Testis (tissue), 3 donors: ENCODE results near the gene DHX35. TPM values are rescaled to one million over a fixed set of nuclear protein-coding genes. Genes with fewer than 3 reads are reported as not detected.

Experiments used
- DNase-seq: peaks from one replicate; pipeline ENCODE4 v3.0.0-alpha.2; 2019
- H3K27ac ChIP-seq, 2 donors: fragments of 200-600 bp; sonication (generic); one replicate each; pipeline ENCODE4 v1.5.1; 2019
- H3K27me3 ChIP-seq: fragments of 200-600 bp; sonication (generic); one replicate; pipeline ENCODE4 v1.5.1; 2019
- H3K36me3 ChIP-seq: fragments of 200-600 bp; sonication (generic); one replicate; pipeline ENCODE4 v1.5.1; 2017; ENCODE audit warnings: low read depth; ENCODE audit errors: missing control alignments
- H3K4me1 ChIP-seq: fragments of 200-600 bp; sonication (generic); one replicate; pipeline ENCODE4 v1.5.1; 2019
- H3K4me3 ChIP-seq, 2 donors: fragments of 200-600 bp; sonication (generic); one replicate each; pipeline ENCODE4 v1.5.1; 2017 to 2019
- H3K9me3 ChIP-seq: fragments of 200-600 bp; sonication (generic); one replicate; pipeline ENCODE4 v1.5.1; 2017
- POLR2A ChIP-seq: fragments of 450-650 bp; IDR thresholded peaks from one replicate; pipeline ENCODE4 v1.6.1; 2017; ENCODE audit warnings: antibody characterized with exemption, mild to moderate bottlenecking, moderate library complexity
- WGBS, 2 donors: methylation state at CpG; one replicate each; pipeline ENCODE4 v1.1.5; 2018; 5-methylcytosine and 5-hydroxymethylcytosine counted together
- intact Hi-C: fragments of 100-400 bp; cut with DNase I; formaldehyde crosslinking; loops from one replicate; pipeline ENCODE4 v1.15.1; 2023; ENCODE audit warnings: low total_unique reads
- polyA plus RNA-seq: library from polyadenylated mRNA; stranded (reverse); fragments of 350-450 nt; fragmentation: Illumina TruSeq; extraction: RNeasy Lipid Tissue Mini Kit (QIAGEN cat#74804); gene quantifications from one replicate; pipeline ENCODE4 v1.2.3, GENCODE V29; 2014; ENCODE audit warnings: low read depth, low replicate concordance; ENCODE audit not compliant: insufficient read depth
- total RNA-seq, 2 donors: library from RNA; depleted of rRNA; stranded (reverse); fragments of >200 nt; gene quantifications; one replicate each; pipeline ENCODE4 v1.2.3, GENCODE V29; 2016
- TF ChIP-seq, protein P1 (sequence below), 3 experiments: fragments of 450-650 bp in 2 of 3; fragments of 200-600 bp in 1 of 3; sonication (generic) in 1 of 3; IDR thresholded peaks; one replicate each; pipeline ENCODE4 v1.5.1; 2016 to 2019; ENCODE audit warnings: antibody characterized with exemption in 3 of 3, mild to moderate bottlenecking in 2 of 3, moderate library complexity in 1 of 3

DHX35 gene
- total and polyA plus RNA-seq, 3 donors from 2014 or later = 15.8 to 31.2 (median 26.0) TPM

DNA sequence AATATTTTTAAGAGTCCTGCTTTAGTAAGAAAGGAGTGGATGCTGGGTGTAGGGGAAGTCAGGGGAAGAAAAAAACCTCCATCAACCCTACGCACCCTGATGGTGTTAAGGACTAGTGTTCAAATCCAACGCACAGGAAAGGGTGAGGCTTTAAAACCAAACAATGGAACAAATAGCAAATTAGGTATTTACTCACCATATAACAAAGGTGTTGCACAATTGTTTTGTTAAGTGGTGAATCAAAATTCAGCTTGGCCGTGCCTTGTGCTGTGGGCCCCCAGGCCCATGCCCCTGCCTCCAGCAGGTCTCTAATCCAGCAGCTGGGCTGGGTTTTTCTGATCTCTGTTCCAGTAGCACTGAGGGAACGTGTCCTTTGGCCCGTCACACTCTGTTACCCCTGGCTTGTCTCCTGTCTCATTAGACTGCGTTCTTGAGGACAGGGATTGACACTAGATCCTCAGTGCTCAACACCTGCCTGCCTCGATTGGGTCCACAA lies 24.1 kb upstream of the DHX35 start:
- H3K36me3 ChIP-seq = no peaks in the 10 kb centered on the region
- no peak for TF ChIP-seq POLR2A
- TF ChIP-seq, protein P1, sequence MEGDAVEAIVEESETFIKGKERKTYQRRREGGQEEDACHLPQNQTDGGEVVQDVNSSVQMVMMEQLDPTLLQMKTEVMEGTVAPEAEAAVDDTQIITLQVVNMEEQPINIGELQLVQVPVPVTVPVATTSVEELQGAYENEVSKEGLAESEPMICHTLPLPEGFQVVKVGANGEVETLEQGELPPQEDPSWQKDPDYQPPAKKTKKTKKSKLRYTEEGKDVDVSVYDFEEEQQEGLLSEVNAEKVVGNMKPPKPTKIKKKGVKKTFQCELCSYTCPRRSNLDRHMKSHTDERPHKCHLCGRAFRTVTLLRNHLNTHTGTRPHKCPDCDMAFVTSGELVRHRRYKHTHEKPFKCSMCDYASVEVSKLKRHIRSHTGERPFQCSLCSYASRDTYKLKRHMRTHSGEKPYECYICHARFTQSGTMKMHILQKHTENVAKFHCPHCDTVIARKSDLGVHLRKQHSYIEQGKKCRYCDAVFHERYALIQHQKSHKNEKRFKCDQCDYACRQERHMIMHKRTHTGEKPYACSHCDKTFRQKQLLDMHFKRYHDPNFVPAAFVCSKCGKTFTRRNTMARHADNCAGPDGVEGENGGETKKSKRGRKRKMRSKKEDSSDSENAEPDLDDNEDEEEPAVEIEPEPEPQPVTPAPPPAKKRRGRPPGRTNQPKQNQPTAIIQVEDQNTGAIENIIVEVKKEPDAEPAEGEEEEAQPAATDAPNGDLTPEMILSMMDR (IDR thresholded peaks at IDR 0.05) = no peak

DNA sequence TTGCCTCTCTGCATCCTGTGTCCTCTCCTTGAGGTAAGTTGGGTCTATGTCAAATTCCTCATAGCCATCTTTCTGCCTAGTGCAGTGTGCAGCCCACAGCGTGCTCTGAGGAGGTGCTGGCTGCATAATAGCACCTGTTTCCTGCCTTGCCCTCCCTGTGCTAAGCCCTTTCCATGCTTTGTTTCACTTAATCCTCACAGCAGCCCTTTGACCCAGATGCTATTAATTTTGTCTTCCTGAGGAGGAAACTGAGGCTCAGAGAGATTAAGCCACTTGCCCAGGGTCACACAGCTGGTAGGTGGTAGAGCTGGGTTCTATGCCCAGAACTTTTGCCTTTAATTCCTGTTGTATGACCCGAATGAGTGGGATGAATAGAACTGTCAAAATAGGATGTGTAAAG lies 22.5 kb upstream of the DHX35 start:
- TF ChIP-seq, protein P1 (IDR thresholded peaks at IDR 0.05) = no peak
- no peak for TF ChIP-seq POLR2A
- H3K27me3 ChIP-seq = no peaks in the 10 kb centered on the region
- WGBS, 2 donors = 87 to 92% methylated on average over 2 of the region's 2 CpGs
- H3K4me3 ChIP-seq = no peak overlapping the region
- no peak for DNase-seq
- H3K9me3 ChIP-seq = no peaks in the 10 kb centered on the region
- no peaks in the 10 kb centered on the region for H3K4me1 ChIP-seq
- H3K27ac ChIP-seq = no peak overlapping the region
- intact Hi-C loops = no loop called here
- H3K36me3 ChIP-seq = no peaks in the 10 kb centered on the region

More for the DNA sequence above, 24.1 kb upstream of the DHX35 start:
- 94% methylated on average over 7 of the region's 7 CpGs for WGBS, 2 donors
- H3K9me3 ChIP-seq = no peaks in the 10 kb centered on the region
- intact Hi-C loops = no loop called here
- no peaks in the 10 kb centered on the region for H3K4me1 ChIP-seq
- no peak overlapping the region for H3K27ac ChIP-seq
- no peaks in the 10 kb centered on the region for H3K27me3 ChIP-seq
- H3K4me3 ChIP-seq = no peak overlapping the region
- no peak for DNase-seq

DNA sequence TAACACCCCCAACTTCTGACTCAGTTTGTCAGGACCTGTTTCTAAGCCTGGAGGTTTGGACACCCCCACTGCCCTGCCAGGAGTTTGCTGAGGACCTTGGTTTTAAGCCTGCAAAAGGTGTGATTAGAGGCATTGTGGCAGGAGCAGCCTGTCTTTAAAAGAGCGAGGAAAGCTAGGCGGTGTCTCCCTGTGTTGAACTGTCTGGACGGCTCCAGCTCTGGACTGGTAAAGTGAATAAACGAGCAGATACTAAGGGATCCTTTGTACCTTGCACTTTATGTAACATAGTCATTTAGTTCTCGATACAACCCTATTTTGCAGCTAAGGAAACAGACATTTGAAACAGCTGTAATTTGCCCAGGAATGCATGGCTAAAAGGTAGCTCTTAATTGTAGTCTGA lies 21.5 kb upstream of the DHX35 start:
- Histone ChIP-seq H3K27ac (no peak overlapping the region), H3K36me3 (no peaks in the 10 kb centered on the region), H3K27me3 (no peaks in the 10 kb centered on the region), H3K4me1 (no peaks in the 10 kb centered on the region), H3K9me3 (no peaks in the 10 kb centered on the region), H3K4me3 (no peak overlapping the region)
- intact Hi-C loops = no loop called here
- TF ChIP-seq, protein P1 (IDR thresholded peaks at IDR 0.05) = no peak
- TF ChIP-seq POLR2A = no peak
- 84 to 93% methylated on average over 5 of the region's 5 CpGs for WGBS, 2 donors
- DNase-seq = no peak

DNA sequence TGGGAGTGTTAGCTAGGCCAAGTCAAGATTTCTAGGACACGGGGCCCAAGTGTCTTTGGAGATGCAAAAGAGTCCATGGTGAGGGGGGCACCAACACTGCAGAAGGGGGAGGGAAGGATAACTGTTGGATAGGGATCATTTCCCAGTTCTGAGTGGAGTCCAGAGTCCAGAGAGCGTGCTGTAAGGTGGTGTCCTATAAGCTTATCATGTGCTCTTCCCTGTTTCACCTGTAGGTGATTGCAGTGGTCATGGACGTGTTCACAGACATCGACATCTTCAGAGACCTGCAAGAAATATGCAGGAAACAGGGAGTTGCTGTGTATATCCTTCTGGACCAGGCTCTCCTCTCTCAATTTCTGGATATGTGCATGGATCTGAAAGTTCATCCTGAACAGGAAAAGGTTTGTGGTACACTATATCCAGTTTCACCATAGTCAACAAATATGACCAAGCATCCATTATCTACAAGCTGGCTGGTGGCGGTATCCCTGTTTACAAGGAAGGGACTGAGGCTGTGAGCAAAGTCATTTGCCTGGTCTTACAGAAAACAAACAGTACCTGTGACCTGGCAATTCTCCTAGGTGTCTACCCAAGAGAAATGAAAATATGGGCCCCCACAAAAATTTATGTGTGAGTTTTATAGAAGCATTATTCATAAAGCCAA lies 20.3 kb upstream of the DHX35 start:
- Histone ChIP-seq H3K27ac (no peak overlapping the region), H3K36me3 (no peaks in the 10 kb centered on the region), H3K4me3 (no peak overlapping the region), H3K4me1 (no peaks in the 10 kb centered on the region), H3K27me3 (no peaks in the 10 kb centered on the region), H3K9me3 (no peaks in the 10 kb centered on the region)
- intact Hi-C loops = no loop called here
- DNase-seq = no peak
- WGBS, 2 donors = 93 to 97% methylated on average over 5 of the region's 5 CpGs
- TF ChIP-seq, protein P1 (IDR thresholded peaks at IDR 0.05) = no peak

DNA sequence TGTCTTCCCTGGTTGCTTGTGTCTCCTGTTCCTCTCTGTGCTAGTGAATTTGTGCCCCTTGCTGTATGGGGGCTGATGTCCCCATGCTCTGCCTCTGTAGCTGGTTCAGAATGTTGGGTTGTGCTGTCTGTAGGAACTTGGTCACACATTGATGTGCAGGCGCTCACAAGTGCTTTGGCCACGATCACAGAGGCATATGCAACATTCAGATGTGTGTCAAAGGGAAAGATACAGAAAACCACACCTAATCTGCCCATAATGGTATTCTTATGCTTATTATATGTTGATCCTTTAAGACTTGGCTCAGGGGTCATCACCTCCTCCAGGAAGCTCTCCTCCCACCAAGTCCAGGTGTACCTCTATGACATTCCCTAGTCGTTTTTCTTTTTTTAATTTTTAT lies 17.1 kb upstream of the DHX35 start:
- 78 to 93% methylated on average over 3 of the region's 3 CpGs for WGBS, 2 donors
- Histone ChIP-seq H3K36me3 (no peaks in the 10 kb centered on the region), H3K27ac (no peak overlapping the region)

More for the DNA sequence above, 17.1 kb upstream of the DHX35 start:
- H3K9me3 ChIP-seq = no peaks in the 10 kb centered on the region
- DNase-seq = no peak
- H3K4me1 ChIP-seq = no peaks in the 10 kb centered on the region
- TF ChIP-seq, protein P1 (IDR thresholded peaks at IDR 0.05) = no peak
- TF ChIP-seq POLR2A = no peak
- no peaks in the 10 kb centered on the region for H3K27me3 ChIP-seq
- intact Hi-C loops = no loop called here
- H3K4me3 ChIP-seq = no peak overlapping the region
